ENCODE results near the gene SBNO2. TPM values are rescaled to one million over a fixed set of nuclear protein-coding genes. Genes with fewer than 3 reads are reported as not detected.
"Not testable (repeated sequence)": the region's sequence is repeated elsewhere in the genome, so short reads cannot be mapped to it uniquely, and the experiment has no call there.

Gene SBNO2
- polyA plus RNA-seq, 3 donors: 0.71 to 75.0 (median 2.6) TPM

DNA sequence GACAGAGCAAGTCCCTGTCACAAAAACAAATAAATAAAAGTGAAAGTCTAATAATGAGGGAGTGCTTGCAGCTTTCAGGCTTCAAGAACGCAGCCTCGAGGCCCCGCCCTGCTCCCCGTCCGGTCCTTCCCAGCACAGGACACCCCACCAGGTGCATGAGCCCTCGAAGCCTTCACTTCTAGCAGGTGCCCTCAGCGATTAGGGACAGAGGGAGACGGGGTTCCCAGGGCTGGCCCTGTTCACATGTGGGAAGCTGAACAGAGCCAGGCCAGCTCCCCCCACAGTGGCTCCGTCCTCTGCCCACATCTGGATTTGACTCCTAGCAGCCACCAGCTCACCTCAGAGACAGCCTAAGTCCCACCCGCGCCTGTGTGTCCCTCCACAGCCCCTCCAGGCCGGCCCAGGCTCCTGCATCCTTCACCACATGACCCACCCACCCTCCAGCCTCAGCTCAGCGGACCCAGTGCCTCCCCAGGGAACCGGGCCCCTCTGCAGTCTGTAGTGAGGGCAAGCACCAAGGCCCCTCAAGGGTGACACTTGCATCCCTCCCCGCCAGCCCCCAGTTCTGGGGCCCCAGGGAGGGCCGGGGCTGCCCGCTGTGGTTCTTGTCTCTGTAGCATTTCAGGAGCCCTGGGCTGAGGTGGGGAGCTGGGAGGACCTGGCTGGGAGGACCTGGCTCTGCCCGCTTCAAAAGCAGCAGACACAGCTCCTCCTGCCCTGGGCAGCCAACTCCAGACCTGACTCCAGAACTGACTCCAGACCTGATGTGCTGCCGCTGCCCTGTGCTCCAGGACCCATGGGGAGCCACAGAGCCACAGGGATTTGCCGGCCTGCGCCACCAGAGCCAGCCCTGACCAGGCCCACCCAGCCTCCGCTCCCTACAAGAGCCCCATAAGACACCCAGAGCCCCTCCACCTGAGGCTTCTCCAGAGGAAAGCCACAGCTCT lies 43.0 kb downstream of the SBNO2 start:
- peak overlapping the region; percentile 25 to 90 (median 84) for H3K27ac Mint-ChIP-seq
- Histone ChIP-seq H3K4me2 (replicated peaks; ENCODE audit: extremely low read depth, low read length, poor library complexity, severe bottlenecking) (peak overlapping the region; percentile 82), H3K9ac (ENCODE audit: insufficient read depth, low read length, poor library complexity, severe bottlenecking) (peak overlapping the region; percentile 84), H3K27me3 (ENCODE audit: control insufficient read depth in 2 of 2, insufficient read depth in 2 of 2, low read length in 2 of 2) (no peaks in the 10 kb centered on the region), H3K4me1 (ENCODE audit: control insufficient read depth in 1 of 2, insufficient read depth in 2 of 2, low read length in 2 of 2) (peaks cover 38 to 44% of the 10 kb centered on the region in 2 donors), H2AFZ (ENCODE audit: insufficient read depth, low read depth, low read length, poor library complexity, severe bottlenecking) (peak overlapping the region; percentile 31), H3K9me3 (replicated peaks in 1 of 2; ENCODE audit: control insufficient read depth in 1 of 2, insufficient read depth in 1 of 2, low read length in 2 of 2) (peaks cover 0 to 4% of the 10 kb centered on the region in 2 donors), H3K4me3 (replicated peaks in 1 of 3; ENCODE audit: low read depth in 2 of 3, low read length in 3 of 3) (peak overlapping the region; percentile 64 to 82 (median 64)), H3K27ac (ENCODE audit: low read depth in 1 of 2, low read length in 2 of 2) (peak overlapping the region; percentile 87 to 91), H3K36me3 (replicated peaks in 1 of 2; ENCODE audit: control insufficient read depth in 1 of 2, insufficient read depth in 2 of 2, low read length in 2 of 2) (peaks cover 38 to 54% of the 10 kb centered on the region in 2 donors), H4K20me1 (ENCODE audit: insufficient read depth, low read length) (peaks cover 91% of the 10 kb centered on the region), H3K79me2 (ENCODE audit: insufficient read depth, low read length) (peaks cover 80% of the 10 kb centered on the region)
- peaks cover 33 to 62% of the 10 kb centered on the region in 2 donors for H3K36me3 Mint-ChIP-seq
- TF ChIP-seq, protein P1, sequence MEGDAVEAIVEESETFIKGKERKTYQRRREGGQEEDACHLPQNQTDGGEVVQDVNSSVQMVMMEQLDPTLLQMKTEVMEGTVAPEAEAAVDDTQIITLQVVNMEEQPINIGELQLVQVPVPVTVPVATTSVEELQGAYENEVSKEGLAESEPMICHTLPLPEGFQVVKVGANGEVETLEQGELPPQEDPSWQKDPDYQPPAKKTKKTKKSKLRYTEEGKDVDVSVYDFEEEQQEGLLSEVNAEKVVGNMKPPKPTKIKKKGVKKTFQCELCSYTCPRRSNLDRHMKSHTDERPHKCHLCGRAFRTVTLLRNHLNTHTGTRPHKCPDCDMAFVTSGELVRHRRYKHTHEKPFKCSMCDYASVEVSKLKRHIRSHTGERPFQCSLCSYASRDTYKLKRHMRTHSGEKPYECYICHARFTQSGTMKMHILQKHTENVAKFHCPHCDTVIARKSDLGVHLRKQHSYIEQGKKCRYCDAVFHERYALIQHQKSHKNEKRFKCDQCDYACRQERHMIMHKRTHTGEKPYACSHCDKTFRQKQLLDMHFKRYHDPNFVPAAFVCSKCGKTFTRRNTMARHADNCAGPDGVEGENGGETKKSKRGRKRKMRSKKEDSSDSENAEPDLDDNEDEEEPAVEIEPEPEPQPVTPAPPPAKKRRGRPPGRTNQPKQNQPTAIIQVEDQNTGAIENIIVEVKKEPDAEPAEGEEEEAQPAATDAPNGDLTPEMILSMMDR (IDR thresholded peaks at IDR 0.05): no peak
- intact Hi-C loops (cut with micrococcal nuclease): loop anchor here in 1 of 2 donors (5.0 kb wide), 1 partner anchor 41 kb away; the partner anchor contains the start of gene SBNO2
- H3K4me1 Mint-ChIP-seq: peaks cover 36% of the 10 kb centered on the region
- peaks cover 0 to 5% (median 0%) of the 10 kb centered on the region in 3 donors for H3K27me3 Mint-ChIP-seq (ENCODE audit: low read depth in 3 of 3)
- WGBS (ENCODE audit: insufficient coverage): 60% methylated on average over 14 of the region's 22 CpGs
- H3K4me3 Mint-ChIP-seq: peak overlapping the region; percentile 89 to 93
- DNase-seq: no peak
- peaks cover 0 to 5% (median 2%) of the 10 kb centered on the region in 7 donors for H3K9me3 Mint-ChIP-seq

DNA sequence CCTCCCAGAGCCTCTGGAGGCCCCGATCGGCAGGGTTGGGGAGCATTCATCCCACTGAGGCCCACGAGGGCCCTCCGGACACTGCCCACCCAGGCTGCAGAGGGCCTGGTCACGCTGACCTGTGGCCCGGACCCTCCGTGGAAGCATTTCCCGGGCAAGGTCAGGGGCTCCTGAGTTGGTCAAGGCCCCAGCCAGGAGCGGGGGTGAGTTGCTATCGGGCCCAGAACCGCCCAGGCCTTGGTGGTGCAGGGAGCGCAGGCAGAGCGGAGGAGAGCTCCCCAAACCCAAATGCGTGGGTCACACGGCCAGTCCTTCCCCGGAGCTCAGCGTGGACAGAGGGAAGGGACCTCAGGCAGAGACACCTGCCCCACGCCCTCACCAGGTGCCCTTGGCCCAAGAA lies 44.5 kb downstream of the SBNO2 start:
- Histone ChIP-seq H3K79me2 (ENCODE audit: insufficient read depth, low read length) (peaks cover 68% of the 10 kb centered on the region), H3K4me3 (replicated peaks in 1 of 3; ENCODE audit: low read depth in 2 of 3, low read length in 3 of 3) (no peak overlapping the region), H3K9ac (ENCODE audit: insufficient read depth, low read length, poor library complexity, severe bottlenecking) (no peak overlapping the region), H3K9me3 (replicated peaks in 1 of 2; ENCODE audit: control insufficient read depth in 1 of 2, insufficient read depth in 1 of 2, low read length in 2 of 2) (peaks cover 0 to 4% of the 10 kb centered on the region in 2 donors), H3K27me3 (ENCODE audit: control insufficient read depth in 2 of 2, insufficient read depth in 2 of 2, low read length in 2 of 2) (no peaks in the 10 kb centered on the region), H3K4me1 (ENCODE audit: control insufficient read depth in 1 of 2, insufficient read depth in 2 of 2, low read length in 2 of 2) (peaks cover 37 to 44% of the 10 kb centered on the region in 2 donors), H4K20me1 (ENCODE audit: insufficient read depth, low read length) (peaks cover 92% of the 10 kb centered on the region), H3K27ac (ENCODE audit: low read depth in 1 of 2, low read length in 2 of 2) (no peak overlapping the region), H2AFZ (ENCODE audit: insufficient read depth, low read depth, low read length, poor library complexity, severe bottlenecking) (no peak overlapping the region), H3K36me3 (replicated peaks in 1 of 2; ENCODE audit: control insufficient read depth in 1 of 2, insufficient read depth in 2 of 2, low read length in 2 of 2) (peaks cover 41 to 59% of the 10 kb centered on the region in 2 donors), H3K4me2 (replicated peaks; ENCODE audit: extremely low read depth, low read length, poor library complexity, severe bottlenecking) (no peak overlapping the region)
- H3K36me3 Mint-ChIP-seq: peaks cover 35 to 66% of the 10 kb centered on the region in 2 donors
- no peak for DNase-seq
- intact Hi-C loops (cut with micrococcal nuclease): no loop called here
- peaks cover 0 to 5% (median 2%) of the 10 kb centered on the region in 7 donors for H3K9me3 Mint-ChIP-seq
- H3K4me3 Mint-ChIP-seq: no peak overlapping the region
- H3K27me3 Mint-ChIP-seq (ENCODE audit: low read depth in 3 of 3): peaks cover 0 to 5% (median 0%) of the 10 kb centered on the region in 3 donors
- H3K27ac Mint-ChIP-seq: peak overlapping the region in 4 of 7 donors; percentile 18 to 78 (median 26)
- TF ChIP-seq, protein P1 (IDR thresholded peaks at IDR 0.05): no peak
- peaks cover 33% of the 10 kb centered on the region for H3K4me1 Mint-ChIP-seq
- 95% methylated on average over 17 of the region's 18 CpGs for WGBS (ENCODE audit: insufficient coverage)

DNA sequence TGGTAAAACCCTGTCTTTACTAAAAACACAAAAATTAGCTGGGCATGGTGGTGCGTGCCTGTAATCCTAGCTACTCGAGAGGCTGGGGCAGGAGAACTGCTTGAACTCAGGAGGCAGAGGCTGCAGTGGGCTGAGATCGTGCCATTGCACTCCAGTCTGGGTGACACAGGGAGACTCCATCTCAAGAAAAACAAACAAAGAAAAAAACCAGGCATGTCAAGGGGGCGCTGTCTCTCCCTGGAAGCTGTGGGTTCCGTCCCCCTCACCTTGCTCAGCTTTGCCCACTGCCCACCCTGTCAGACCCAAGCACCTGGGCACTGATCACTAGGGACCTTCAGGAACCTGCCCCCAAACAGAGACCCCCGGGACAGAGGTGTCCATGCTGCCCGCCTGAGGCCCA lies 45.0 kb downstream of the SBNO2 start:
- peaks cover 92% of the 10 kb centered on the region for H4K20me1 ChIP-seq (ENCODE audit: insufficient read depth, low read length)
- H3K4me1 Mint-ChIP-seq: peaks cover 28% of the 10 kb centered on the region
- H3K9ac ChIP-seq (ENCODE audit: insufficient read depth, low read length, poor library complexity, severe bottlenecking); H3K9me3 Mint-ChIP-seq; H3K27ac ChIP-seq (ENCODE audit: low read depth in 1 of 2, low read length in 2 of 2); H3K4me3 ChIP-seq (replicated peaks in 1 of 3; ENCODE audit: low read depth in 2 of 3, low read length in 3 of 3); H3K9me3 ChIP-seq (replicated peaks in 1 of 2; ENCODE audit: control insufficient read depth in 1 of 2, insufficient read depth in 1 of 2, low read length in 2 of 2); H2AFZ ChIP-seq (ENCODE audit: insufficient read depth, low read depth, low read length, poor library complexity, severe bottlenecking); H3K4me2 ChIP-seq (replicated peaks; ENCODE audit: extremely low read depth, low read length, poor library complexity, severe bottlenecking); H3K27me3 Mint-ChIP-seq (ENCODE audit: low read depth in 3 of 3); DNase-seq; H3K27me3 ChIP-seq (ENCODE audit: control insufficient read depth in 2 of 2, insufficient read depth in 2 of 2, low read length in 2 of 2); intact Hi-C loops (cut with micrococcal nuclease): not testable (repeated sequence)
- peaks cover 33 to 39% of the 10 kb centered on the region in 2 donors for H3K4me1 ChIP-seq (ENCODE audit: control insufficient read depth in 1 of 2, insufficient read depth in 2 of 2, low read length in 2 of 2)
- peaks cover 45 to 60% of the 10 kb centered on the region in 2 donors for H3K36me3 ChIP-seq (replicated peaks in 1 of 2; ENCODE audit: control insufficient read depth in 1 of 2, insufficient read depth in 2 of 2, low read length in 2 of 2)
- H3K36me3 Mint-ChIP-seq: peaks cover 36 to 64% of the 10 kb centered on the region in 2 donors
- peak overlapping the region in 2 of 7 donors; percentile 41 to 79 for H3K27ac Mint-ChIP-seq
- 94% methylated on average over 5 of the region's 7 CpGs for WGBS (ENCODE audit: insufficient coverage)
- peak overlapping the region in 1 of 2 donors; percentile 34 for H3K4me3 Mint-ChIP-seq
- H3K79me2 ChIP-seq (ENCODE audit: insufficient read depth, low read length): peaks cover 67% of the 10 kb centered on the region
